HG03196 (cell line): ENCODE data around the gene HS3ST6.
A peak's percentile ranks its signal among the peaks of the same experiment; 100 is the strongest.
"Not testable (repeated sequence)": the region's sequence is repeated elsewhere in the genome, so short reads cannot be mapped to it uniquely, and the experiment has no call there.

ENCODE experiments used
- ATAC-seq: cut with Tn5 transposase; IDR thresholded peaks from one replicate; pipeline ENCODE4 v1.9.1; 2021; ENCODE audit not compliant: unreplicated experiment

HS3ST6 gene

DNA sequence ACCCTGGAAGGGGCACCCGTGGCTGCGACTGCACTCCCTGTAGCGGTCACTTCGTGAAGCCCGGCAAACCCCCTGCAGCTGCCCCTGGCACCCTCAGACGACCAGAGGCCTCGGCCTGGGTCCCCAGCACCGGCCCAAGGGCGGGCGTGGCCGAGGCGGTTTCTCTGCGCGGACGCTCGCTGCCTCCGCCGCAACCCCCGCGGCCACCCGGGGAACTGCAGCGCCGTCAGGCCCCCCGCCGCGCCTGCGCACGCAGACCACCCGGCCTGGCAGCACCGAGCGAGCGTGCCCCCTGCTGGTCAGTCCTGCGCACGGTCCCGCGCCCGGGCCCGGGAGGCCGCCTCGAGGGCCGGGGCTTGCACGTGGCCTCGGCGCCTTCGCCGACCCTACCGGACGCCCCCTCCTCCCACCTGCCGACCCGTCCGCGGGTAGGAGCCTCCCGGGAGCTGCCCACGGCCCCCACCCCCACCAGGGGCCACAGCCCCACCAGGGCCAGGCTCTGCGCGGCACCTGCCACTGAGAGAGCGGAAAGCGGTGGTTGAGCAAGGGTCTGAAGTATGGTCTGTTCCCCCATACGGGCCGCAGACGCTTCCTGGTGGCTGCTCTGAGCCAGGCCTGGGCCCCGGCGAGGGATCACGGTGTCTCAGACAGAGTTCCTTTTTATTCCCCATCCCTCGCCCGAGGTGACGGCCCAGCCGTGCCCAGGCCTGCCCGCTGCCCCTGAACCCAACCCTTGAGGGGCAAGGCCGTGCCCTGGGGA, 11.5 kb upstream of the HS3ST6 start:
- ATAC-seq = peak; percentile 84

DNA sequence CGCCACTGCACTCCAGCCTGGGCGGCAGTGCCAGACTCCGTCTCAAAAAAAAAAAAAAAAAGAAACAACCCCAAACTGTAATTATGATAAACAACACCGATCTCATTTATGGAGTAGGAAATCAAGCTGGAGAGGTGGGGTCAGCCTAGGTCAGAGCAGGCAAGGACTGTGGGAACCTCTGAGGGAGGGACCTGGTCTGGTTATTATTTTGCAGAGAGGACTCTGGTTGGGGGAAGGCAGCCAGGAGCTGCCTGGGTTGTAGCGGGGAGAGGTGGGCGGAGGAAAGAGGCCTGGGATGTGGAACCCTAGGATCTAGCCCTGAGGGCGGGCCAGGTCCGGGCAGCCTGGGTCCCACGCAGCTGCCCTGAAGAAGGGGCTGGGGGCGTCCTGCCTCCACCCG, 10.9 kb upstream of the HS3ST6 start:
- ATAC-seq = peak; percentile 30

DNA sequence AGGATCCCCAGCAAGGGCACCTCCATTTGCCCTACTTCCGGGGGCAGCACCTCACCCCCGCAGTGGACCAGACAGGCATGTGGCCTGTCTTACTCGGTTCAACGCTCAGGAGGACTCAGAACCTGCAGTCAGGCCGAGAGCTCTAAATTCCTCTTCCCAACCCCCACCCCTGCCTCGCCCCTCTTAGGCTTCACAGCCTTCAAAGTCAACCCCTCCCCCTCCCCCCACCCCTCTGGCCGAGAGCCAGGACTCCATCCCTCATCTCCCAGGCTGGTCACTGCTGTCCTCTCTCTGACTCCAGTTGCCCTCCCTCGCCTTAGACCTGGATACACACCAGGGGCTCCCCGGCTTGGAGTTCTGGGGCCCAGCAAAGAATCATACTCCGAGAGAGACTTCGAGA, 8.1 kb upstream of the HS3ST6 start:
- no peak for ATAC-seq

DNA sequence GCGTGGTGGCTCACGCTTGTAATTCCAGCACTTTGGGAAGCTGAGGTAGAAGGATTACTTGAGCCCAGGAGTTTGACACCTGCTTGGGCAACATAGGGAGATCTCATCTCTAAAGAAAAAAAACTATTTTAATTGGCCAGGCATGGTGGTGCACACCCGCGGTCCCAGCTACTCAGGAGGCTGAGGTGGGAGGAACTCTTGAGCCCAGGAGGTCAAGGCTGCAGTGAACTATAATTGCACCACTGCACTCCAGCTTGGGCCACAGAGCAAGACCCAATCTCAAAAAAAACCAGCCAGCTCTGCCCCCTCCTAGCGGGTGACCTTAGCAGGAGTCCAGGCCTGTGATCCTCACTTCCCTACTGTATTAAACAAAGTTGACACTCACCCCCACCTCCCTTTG, 5.9 kb upstream of the HS3ST6 start:
- ATAC-seq = no peak

DNA sequence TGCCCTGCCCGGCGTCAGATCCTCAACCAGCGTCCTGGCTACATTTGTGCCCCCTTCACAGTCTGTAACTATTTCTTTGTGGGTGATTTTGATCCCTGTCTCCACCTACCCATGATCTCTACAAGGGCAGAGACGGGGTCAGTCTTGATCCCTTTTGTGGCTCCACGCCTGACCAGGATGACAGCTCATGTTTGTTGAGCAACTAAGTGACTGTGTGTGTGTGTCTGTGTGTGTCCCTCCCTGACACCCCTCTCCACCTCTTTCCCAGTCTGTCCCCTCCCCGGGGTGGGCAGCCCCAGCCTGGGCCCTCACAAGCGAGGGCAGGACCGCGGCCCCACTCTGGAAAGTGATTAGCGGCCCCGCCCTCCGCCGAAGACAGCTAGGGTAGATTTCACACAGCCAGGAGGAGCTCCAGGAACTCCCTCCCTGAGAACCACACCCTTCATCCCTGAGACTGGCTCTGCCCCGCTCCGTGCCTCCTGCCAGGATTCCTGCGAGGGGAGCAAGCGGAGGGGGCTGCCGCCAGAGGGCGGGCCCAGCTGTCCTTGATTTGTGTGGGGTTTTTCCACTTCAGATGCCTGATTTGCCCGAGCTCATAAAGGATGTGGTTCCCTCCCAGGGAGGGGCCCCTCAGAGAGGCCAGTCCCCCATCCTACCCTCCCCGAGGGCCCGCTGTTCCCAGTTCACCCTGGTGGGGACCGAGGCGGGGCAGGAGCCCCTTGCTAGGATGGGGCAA, 5.3 kb upstream of the HS3ST6 start:
- no peak for ATAC-seq

DNA sequence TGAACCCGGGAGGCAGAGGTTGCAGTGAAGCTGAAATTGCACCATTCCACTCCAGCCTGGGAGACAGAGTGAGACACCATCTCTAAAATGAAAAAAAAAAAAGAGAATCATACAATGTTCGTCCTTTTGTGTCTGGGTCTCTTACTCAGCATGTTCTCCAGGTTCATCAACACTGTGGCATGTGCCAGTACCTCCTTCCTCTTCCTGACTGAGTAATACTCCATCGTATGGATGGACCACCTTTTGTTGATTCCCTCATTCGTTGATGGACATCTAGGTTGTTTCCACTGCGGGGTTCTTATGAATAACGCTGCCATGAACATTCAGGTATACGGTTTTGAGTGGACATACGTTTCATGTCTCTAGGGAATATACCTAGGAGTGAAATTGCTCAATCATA, 4.1 kb upstream of the HS3ST6 start:
- ATAC-seq = no peak

DNA sequence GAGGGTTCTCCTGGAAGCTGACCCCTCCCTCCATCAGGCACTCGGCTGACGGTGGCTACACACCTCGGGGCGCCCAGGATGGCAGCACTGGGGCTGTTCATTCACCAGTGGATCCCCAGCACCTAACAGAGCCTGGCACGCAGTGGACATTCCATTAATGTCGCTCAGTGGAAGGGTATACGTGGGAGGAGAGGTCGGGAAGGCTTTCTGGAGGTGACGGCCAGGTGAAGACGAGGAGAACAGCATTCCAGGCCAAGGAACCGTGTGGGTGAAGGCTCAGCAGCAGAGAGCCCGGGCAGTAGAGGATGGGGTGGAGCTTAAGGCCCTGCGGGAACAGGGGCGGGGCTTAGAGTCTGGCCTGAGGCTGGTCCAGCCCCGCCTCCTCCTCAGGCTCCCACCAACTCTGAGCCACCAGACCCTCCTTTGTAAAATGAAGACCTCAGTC, 2.5 kb upstream of the HS3ST6 start:
- no peak for ATAC-seq

DNA sequence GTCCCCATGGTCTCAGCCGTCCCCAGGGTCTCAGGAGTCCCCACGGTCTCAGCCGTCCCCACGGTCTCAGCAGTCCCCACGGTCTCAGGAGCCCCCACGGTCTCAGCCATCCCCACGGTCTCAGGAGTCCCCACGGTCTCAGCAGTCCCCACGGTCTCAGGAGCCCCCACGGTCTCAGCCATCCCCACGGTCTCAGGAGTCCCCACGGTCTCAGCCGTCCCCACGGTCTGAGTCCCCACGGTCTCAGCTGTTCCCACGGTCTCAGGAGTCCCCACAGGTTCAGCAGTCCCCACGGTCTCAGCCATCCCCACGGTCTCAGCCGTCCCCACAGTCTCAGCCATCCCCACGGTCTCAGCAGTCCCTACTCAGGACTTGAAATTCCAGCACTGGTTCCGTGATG, 1.9 kb upstream of the HS3ST6 start:
- ATAC-seq = not testable (repeated sequence)

DNA sequence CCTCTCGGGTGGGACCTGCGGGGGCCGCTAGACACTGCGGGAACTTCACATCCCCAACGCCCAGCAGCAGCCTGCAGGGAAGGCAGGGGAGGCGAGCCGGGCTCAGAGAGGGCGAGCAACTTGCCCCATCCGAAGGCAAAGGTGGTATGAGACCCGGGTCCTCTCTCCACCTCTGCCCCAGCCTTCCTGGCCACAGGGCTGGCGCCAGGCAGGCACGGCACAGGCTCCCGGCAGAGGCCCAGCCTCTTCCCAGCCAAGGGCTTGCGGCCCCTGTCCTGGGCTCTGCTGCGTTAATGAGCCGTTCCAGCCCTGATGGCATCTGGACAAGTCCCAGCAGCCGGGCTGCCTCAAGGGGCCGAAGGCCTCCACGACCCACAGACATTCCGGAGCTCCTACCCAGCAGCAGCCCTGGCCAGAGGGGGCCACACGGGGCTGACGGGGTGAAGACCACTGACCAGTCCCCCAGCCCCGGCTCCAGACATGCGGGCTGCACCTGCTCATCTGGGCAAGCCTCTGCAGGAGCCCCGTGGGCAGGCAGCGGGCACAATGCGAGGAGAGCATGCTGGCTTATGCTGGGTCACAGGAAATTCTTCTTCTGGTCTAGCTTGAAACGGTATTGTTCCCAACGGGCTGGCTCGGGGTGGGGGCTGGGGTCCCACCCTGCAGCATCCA, 1.2 kb upstream of the HS3ST6 start:
- ATAC-seq = no peak

DNA sequence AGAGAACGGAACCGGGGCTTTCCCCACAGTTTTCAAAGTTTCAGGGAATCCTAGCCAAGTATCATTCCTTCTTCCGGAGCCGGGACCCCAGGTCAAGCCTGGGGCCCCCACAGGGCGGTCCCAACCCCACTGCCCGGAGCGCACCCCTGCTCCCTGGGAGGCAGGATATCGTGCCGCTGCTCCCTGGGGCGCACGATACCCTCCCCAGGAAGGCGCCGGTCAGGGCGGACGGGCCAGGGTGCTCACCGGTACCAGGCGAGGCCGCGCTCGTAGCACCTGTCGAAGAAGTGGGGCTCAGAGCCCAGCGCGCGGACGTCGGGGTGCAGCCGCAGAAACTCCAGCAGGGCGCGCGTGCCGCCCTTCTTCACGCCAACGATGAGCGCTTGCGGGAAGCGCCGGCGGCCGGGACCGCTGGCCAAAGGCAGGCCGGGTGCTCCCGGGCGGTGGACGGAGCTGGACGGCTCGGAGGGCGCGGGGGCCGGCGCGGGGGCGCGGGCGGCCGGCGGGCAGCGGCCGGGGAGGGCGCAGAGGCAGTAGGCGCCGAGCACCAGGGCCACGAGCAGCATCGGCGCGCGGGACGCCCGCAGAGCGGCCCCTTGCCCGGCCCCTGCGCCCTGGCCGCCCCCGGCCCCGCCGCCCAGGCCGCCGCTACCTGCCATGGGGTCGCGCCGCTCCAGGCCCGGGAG, 407 bp downstream of the HS3ST6 start:
- ATAC-seq = no peak

DNA sequence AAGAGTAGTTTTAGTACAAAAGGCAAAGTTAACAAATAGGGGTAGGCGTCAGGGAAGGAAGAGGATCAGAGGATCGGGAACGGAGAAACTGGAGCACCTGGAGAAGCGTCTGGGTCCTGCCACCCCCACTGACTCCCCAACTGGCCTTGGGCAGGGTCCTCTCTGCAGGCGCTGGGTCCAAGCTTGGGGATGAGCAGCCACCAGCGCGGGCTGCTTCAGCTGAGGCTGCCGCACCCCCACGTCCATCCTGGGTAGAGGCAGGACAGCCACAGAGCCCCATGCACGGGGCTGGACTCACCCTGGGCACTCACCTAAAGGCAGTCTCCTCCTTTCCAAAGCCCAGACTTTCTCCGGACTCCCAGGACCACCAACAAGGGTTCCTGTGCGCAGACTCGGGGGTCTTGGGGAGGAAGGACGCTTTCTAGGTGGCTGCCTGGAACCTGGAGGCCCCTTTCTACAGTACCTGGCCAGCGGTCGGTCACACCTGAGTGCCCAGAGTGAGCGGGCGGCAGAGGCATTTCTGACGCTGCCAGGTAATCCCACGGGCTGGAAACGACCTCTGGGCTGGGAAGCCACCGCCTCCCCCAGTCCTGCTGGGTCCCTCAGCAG, 1.1 kb downstream of the HS3ST6 start:
- no peak for ATAC-seq

DNA sequence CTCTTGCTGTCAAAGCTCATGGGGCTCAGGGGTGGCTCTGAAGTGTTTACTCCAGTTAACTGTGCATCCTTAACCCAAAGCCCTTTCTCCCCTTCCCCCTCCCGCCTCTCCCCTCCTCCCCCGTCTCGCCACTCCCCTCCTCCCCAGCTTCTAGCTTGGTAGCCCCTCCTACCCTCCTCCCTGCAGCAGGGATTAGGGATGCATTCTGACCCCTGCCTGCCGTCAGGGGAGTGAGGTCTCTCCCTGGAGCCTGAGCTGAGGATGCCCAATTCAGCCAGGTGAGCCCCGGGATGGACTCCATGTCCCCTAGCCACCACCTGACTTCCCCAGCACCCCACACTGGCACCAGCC, 1.6 kb downstream of the HS3ST6 start:
- ATAC-seq = no peak

DNA sequence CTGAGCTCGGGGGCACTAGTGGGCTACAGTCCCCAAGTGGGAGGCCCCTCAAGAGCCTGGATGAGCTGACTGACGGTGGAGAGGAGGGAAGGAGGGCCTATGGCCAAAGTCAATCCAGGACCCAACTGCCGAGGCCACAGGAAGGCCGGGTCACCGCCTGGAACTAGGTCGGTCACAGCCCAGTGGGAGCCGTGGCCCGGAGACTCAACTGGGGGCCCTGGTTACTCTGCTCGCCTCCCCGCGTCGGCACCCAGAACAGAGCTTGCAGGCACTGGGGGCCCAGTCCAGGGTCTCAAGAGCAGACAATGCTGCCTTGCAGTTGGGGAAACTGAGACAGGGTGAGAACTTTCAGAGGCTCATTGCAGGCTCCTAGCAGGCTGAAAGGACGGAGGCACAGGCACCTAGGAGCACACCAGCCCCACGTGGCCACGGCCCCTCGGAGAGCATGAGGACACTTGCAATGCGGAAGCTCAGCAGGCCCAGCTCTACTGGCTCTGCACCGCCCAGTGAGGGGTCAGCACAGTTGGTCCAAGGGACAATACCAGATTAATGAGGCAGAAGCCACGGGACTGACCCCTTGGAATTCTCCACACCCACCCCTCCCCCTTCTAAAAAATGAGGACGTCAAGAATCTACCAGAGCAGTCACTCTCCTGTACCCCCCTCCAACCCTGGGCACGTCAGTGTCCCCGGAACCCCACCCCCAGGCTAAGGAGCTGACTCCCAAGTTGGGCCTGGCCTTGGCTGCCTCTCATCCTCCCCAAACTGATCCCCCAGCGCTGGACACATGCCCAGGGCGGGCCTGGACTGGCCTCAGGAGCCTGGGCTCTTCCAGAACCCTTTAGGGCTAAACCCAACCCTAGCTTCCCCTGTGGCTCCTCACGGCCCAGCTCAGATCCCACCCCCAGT, 2.2 kb downstream of the HS3ST6 start:
- ATAC-seq = no peak

DNA sequence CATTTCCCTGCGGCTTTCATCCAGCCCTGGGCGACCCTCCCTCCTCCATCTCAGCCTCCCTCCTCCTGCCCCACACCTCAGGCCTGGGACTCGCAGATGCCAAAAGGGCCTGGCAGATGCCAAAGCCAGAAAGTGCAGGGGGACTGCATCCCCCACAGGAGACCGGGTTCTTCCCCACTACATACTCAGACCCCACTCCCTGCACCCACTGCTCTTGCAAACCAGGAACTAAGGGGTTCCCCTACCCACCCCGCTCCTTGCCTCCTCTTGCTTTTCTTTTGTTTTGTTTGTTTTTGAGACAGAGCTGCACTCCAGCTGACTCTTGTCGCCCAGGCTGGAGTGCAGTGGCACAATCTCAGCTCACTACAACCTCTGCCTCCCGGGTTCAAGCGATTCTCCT, 3.2 kb downstream of the HS3ST6 start:
- ATAC-seq = no peak

DNA sequence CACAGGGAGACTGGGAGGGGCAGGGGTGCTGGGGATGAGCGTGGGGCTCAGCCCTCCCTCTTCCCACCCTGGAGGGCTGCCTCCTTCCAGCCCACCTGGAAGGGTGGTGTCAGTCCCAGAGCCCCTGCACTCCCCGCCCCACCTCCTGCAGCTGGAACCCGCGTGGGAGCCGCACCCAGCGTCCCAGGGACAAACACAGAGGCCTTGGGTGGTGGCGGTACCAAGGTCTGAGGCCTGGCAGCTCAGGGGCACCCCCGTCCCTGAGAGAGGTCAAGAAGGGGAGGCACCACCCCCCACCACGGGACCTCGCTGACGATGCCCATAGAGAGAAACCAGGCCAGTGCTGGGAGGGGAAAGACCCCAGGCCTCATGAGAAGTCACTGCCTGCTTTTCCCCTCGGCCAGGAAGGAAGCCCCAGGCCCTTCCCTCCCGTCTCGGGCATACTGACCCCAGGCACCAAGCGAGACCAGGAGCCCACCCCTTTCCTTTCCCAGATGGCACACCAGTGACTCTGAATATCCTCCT, 4.1 kb downstream of the HS3ST6 start:
- no peak for ATAC-seq

DNA sequence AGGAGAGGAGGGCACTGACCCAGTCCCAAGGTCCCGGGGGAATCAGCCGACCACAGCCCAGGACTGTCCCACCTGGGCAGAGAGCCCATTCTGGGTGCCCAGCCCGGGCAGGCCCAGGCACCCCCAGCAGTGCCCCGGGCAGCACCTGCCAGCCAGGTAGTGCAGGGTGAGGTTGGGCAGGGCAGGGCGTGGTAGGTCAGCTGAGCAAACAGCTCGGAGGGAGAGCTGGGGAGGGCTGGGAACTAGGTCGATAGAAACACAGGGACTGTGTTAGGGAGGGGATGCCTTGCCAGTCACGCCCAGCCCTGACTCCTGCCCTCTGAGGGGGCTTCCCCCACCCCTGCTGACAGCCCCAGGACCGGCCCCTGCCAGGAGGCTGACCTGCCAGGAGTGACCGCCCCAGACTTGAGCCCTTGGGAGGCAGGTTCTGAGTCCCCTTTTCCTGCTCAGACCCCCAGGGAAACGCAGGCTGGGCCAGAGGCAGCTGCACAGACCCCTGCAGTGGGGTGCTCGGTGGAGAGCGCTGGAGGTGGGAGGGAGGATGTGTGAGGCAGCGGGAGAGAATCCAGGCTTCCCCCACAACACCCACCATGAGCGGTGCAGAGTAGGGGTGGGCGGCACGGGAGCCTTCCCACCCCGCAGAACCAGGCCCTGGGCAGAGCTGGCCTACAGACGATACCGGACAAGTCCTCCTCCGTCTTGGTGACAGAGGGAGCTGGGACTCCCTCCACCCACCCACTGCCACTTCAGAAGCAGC, 4.7 kb downstream of the HS3ST6 start:
- ATAC-seq = no peak

DNA sequence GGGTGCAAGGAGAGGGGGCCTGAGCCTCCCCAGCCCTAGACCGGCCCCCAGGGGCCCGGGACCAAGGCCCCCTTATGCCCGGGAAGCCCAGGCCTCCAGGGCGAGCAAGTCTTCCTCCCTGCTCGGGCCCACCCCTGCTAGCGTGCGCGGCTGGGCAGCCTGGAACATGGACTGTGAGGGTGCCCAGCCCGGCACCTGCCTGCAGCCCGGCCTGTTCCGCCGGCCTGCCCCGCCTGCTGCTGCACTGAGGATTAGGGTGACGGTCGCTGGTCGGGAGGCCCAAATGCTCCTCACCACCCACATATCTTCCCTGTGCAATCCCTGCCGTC, 6.0 kb downstream of the HS3ST6 start:
- ATAC-seq = no peak

DNA sequence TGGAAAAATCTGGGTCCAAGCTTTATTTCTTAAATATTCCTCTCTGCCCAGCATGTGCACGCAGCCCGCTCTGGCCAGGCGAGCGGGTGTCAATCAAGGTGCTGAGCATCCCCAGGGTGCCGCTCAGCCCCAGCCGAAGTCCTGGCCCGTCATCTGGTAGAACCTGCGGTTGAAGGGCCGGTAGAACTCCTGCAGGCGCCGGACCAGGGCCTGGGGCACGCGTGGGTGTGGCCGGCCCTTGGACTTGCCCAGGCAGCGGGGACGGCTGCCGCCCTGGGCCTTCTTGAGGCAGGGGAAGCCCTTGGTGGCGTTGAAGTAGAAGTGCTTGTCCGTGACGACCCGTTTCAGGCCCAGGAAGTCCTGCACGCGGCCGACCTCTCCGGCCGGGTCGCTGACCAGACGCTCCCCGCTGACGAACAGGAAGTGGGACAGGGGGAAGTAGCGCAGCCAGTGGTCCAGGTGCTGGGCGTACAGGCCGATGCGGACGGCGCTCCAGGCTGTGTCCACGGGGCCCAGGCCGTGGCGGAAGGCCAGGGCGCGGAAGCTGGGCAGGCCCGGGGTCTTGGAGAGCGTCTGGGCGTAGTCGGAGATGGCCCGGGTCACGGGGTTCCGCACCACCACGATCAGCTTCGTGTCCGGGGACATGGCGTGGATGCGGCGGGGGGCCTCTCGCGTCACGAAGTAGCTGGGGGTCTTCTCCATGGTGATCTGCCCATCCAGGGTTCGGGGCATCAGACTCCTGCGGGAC, 6.6 kb downstream of the HS3ST6 start:
- no peak for ATAC-seq
